ENCODE results near the gene PTPRM. TPM values are rescaled to one million over a fixed set of nuclear protein-coding genes. Genes with fewer than 3 reads are reported as not detected.

The PTPRM gene
- total RNA-seq, 1 experiment from 2014 or later: 6.2 TPM

- Histone ChIP-seq H3K79me1 (ENCODE audit: insufficient read depth, low read depth, low read length, poor library complexity, severe bottlenecking) (no peaks in the 10 kb centered on the region), H3T11ph (ENCODE audit: low read length) (no peak overlapping the region), H3K4me2 (ENCODE audit: insufficient read depth, insufficient read length, low read length) (no peak overlapping the region), H3K79me2 (ENCODE audit: insufficient read depth, low read length) (no peaks in the 10 kb centered on the region), H3K27me3 (ENCODE audit: insufficient read depth, low read length) (no peaks in the 10 kb centered on the region), H2BK15ac (ENCODE audit: low read depth, low read length) (no peak overlapping the region), H3K9me3 (ENCODE audit: control insufficient read depth, low read depth, low read length) (no peaks in the 10 kb centered on the region), H3K23me2 (ENCODE audit: insufficient read length, low read depth, low read length, poor library complexity, severe bottlenecking) (no peaks in the 10 kb centered on the region), H2BK5ac (ENCODE audit: insufficient read length, low read length) (no peak overlapping the region), H3K56ac (ENCODE audit: insufficient read length, low read depth, low read length) (no peak overlapping the region), H4K20me1 (ENCODE audit: control insufficient read depth, insufficient read depth, insufficient read length) (no peaks in the 10 kb centered on the region), H3K14ac (ENCODE audit: insufficient read depth, low read length) (no peak overlapping the region), H3K18ac (ENCODE audit: insufficient read length, low read depth, low read length) (no peak overlapping the region), H2BK12ac (ENCODE audit: insufficient read length, low read depth, low read length) (no peak overlapping the region), H4K5ac (ENCODE audit: insufficient read length, low read depth, low read length) (no peak overlapping the region), H3K23ac (ENCODE audit: insufficient read length, low read depth, low read length) (no peak overlapping the region), H3K4me1 (ENCODE audit: insufficient read depth, low read length) (no peaks in the 10 kb centered on the region), H3K27ac (ENCODE audit: insufficient read length, low read depth, low read length) (no peak overlapping the region), H2AFZ (ENCODE audit: low read length) (no peak overlapping the region), H4K91ac (ENCODE audit: insufficient read length, low read depth, low read length) (no peak overlapping the region), H2AK5ac (ENCODE audit: insufficient read length, low read length) (no peak overlapping the region), H2BK120ac (ENCODE audit: low read depth, low read length, poor library complexity, severe bottlenecking) (no peak overlapping the region), H3K4ac (ENCODE audit: low read depth, low read length) (no peak overlapping the region), H4K8ac (replicated peaks; ENCODE audit: insufficient read length, low read depth, low read length) (no peak overlapping the region), H3K9ac (ENCODE audit: extremely low read depth, insufficient read length, low read length) (no peak overlapping the region), H2BK20ac (ENCODE audit: low read depth, low read length, poor library complexity, severe bottlenecking) (no peak overlapping the region)
- H3K27me3 Mint-ChIP-seq (ENCODE audit: low read depth): no peaks in the 10 kb centered on the region
- WGBS (ENCODE audit: extremely low coverage, insufficient read length, low lambda C conversion rate): no CpG with 5 or more reads among the region's 3 CpGs
- H3K36me3 Mint-ChIP-seq (ENCODE audit: insufficient read depth in 1 of 3, low read depth in 3 of 3): no peaks in the 10 kb centered on the region
- no peaks in the 10 kb centered on the region for H3K4me1 Mint-ChIP-seq
- no peaks in the 10 kb centered on the region for H3K9me3 Mint-ChIP-seq
- DNase-seq: no peak
- TF ChIP-seq CTCF (conservative IDR thresholded peaks at IDR 0.05): no peak
- H3K27ac Mint-ChIP-seq: no peak overlapping the region
- no peak overlapping the region for H3K4me3 Mint-ChIP-seq
These were observed 808.1 kb downstream of the PTPRM start for GRCh38 chr18:8375249-8375648.
